ES-I3 (cell line): ENCODE results near the gene RPUSD1.
A peak's percentile ranks its signal among the peaks of the same experiment; 100 is the strongest.

Source experiments
- H3K36me3 ChIP-seq: 2 replicates; pipeline ENCODE4 v1.6.1; 2013; ENCODE audit warnings: mild to moderate bottlenecking, low read length, control low read depth, moderate library complexity; ENCODE audit not compliant: insufficient read depth
- H3K4me1 ChIP-seq: 2 replicates; pipeline ENCODE4 v1.6.1; 2013; ENCODE audit warnings: mild to moderate bottlenecking, control low read depth, low read length; ENCODE audit not compliant: insufficient read depth
- H3K9ac ChIP-seq: 2 replicates; pipeline ENCODE4 v1.6.1; 2013; ENCODE audit warnings: low read depth, mild to moderate bottlenecking, low read length, moderate library complexity
- H3K9me3 ChIP-seq: 2 replicates; pipeline ENCODE4 v1.6.1; 2013; ENCODE audit warnings: mild to moderate bottlenecking, low read length, moderate library complexity; ENCODE audit not compliant: control insufficient read depth, insufficient read depth

RPUSD1 gene

DNA sequence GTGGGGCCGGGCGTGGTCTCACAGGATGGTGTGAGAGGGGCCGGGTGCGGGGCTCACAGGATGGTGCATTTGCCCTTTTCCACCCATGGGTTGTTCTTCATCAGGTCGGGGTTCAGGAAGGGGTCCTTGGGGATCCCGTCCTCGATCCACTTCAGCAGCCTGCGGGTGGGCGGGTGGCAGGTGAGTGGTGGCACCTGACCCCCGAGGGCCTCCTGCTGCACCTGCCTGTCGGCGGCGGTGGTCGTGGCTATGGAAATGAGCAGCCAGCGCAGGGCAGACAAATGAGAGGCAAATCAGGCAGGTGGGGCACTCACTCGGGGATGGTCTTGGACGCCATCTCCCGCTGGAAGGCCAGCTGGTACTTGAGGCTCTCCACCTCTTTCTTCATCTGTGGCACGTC is 10.5 kb upstream of the RPUSD1 start:
- H3K9ac ChIP-seq = no peak overlapping the region
- peaks cover 2% of the 10 kb centered on the region; the same call in 1 of the 2 replicates for H3K4me1 ChIP-seq
- 0 out of 2 replicates have a peak, but pooled peaks cover 2% of the 10 kb centered on the region for H3K36me3 ChIP-seq
- H3K9me3 ChIP-seq = no peaks in the 10 kb centered on the region; the same call in 1 of the 2 replicates

DNA sequence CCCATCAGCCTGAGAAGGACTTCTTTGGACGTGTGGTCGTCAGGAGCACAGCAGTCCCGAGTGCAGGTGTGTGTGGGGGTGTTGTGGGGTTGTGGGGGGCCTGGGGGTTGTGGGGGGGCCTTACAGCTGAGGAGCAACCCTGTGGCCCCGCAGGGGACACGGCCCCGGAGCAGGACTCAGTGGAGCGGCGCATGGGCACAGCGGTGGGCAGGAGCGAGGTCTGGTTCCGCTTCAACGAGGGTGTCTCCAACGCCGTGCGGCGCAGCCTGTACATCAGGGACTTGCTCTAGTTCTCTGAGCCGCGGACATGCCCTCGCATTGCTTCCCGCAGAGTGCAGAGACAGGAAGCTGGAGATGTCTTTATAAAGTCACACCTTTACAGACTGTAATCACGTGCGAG is 9.5 kb upstream of the RPUSD1 start:
- H3K9me3 ChIP-seq = no peaks in the 10 kb centered on the region; the same call in 1 of the 2 replicates
- no peak overlapping the region for H3K9ac ChIP-seq
- H3K36me3 ChIP-seq = 0 out of 2 replicates have a peak, but pooled peaks cover 2% of the 10 kb centered on the region
- peaks cover 2% of the 10 kb centered on the region; the same call in 1 of the 2 replicates for H3K4me1 ChIP-seq

DNA sequence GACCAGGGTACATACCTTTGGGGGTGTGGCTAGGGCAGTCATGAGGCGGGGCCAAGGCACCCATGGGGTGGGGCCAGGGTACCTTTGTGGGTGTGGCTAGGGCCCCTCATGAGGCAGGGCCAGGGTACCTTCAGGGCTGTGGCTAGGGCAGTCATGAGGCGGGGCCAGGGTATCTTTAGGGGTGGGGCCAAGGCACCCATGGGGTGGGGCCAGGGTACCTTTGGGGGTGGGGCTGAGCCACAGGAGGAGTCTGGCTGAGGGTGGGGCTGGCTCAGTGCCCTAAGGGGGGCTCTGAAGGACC is 8.9 kb upstream of the RPUSD1 start:
- Histone ChIP-seq H3K9me3 (no peaks in the 10 kb centered on the region; the same call in 1 of the 2 replicates), H3K9ac (no peak overlapping the region), H3K36me3 (0 out of 2 replicates have a peak, but pooled peaks cover 2% of the 10 kb centered on the region), H3K4me1 (peaks cover 2% of the 10 kb centered on the region; the same call in 1 of the 2 replicates)

DNA sequence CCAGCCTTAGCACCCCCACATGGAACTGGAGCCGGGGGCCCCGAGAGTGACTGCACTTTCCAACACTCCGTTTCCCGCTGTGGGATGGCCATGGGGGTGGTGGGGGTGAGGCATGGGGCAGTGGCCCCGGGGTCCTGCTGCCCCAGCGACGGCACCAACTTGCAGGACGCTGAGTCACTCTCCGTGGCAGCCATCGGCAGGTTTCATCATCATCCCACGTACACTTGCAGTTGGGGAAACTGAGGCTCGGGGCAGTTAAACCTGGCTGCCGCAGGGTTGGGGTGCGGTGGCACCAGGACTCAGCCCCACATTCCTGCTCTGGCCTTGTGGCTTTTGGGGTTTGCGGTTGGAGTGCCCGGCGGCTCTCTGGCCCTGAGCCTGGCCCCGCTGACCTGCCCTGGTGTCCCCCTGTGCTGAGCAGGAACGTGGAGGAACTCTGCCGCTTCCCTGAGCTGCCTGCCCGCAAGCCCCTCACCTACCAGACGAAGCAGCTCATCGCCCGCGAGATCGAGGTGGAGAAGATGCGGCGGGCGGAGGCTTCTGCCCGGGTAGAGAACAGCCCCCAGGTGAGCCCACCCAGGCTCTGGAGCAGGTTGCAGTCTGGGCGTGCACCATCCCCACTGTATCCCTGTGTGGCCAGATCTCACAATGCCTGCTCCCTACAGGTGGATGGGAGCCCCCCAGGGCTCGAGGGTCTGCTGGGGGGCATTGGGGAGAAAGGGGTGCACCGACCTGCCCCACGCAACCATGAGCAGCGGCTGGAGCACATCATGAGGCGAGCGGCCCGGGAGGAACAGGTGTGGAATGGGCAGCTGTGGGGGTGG is 8.3 kb upstream of the RPUSD1 start:
- Histone ChIP-seq H3K9ac (no peak overlapping the region), H3K9me3 (no peaks in the 10 kb centered on the region; the same call in 1 of the 2 replicates), H3K4me1 (peaks cover 2% of the 10 kb centered on the region; the same call in 1 of the 2 replicates), H3K36me3 (0 out of 2 replicates have a peak, but pooled peaks cover 2% of the 10 kb centered on the region)

DNA sequence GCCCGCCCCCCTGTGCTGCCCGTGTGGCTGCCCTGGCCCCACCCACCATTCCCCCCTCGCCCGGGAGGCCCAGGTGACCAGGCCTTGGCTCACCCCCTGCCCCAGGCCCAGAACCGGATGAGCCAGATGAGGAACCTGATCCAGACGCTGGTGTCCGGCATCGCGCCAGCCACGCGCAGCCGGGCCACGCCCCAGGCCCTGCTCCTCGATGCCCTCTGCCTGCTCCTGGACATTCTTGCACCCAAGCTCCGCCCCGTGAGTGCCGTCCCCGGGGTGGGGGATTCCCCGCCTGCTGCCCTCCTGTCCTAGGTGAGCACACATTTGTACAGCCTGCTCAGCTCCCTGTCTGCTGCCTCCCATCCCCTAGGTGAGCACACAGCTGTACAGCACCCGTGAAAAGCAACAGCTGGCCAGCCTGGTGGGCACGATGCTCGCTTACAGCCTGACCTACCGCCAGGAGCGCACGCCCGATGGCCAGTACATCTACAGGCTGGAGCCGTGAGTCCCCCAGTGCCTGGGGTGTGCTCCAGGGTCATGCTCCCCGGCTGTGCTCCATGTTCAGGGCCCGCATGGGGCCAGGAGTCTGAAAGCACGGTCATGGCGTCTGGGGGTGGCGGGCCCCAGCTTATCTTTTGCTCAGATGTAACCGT is 7.5 kb upstream of the RPUSD1 start:
- 0 out of 2 replicates have a peak, but pooled peaks cover 5% of the 10 kb centered on the region for H3K36me3 ChIP-seq

DNA sequence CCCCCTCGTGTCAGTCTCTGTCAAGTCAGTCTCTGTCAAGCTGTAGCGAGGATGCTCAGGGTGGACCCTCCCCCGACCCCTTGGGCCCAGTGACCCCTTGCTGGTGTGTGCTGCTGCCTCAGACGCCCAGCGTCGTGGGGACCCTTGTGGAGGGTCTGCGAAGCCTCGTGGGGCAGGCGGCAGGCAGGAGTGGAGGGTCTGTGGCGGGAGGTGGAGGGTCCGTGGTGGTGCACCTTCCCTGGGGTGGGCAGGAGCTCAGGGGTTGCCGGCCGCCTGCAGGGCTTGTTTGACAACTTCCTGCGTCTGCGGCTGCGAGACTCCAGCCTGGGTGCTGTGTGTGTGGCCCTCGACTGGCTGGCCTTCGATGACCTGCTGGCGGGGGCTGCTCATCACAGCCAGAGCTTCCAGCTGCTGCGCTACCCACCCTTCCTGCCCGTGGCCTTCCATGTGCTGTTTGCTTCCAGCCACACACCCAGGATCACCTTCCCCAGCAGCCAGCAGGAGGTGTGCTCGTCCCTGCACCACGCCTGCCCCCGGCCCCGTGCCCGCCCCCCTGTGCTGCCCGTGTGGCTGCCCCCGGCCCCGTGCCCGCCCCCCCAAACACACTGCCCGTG is 6.8 kb upstream of the RPUSD1 start:
- Histone ChIP-seq H3K36me3 (peaks cover 9% of the 10 kb centered on the region; the same call in 1 of the 2 replicates), H3K4me1 (no peaks in the 10 kb centered on the region), H3K9me3 (no peaks in the 10 kb centered on the region; the same call in 1 of the 2 replicates), H3K9ac (no peak overlapping the region)

More for the DNA sequence above, 7.5 kb upstream of the RPUSD1 start:
- no peak overlapping the region for H3K9ac ChIP-seq
- H3K9me3 ChIP-seq = no peaks in the 10 kb centered on the region; the same call in 1 of the 2 replicates
- H3K4me1 ChIP-seq = no peaks in the 10 kb centered on the region

DNA sequence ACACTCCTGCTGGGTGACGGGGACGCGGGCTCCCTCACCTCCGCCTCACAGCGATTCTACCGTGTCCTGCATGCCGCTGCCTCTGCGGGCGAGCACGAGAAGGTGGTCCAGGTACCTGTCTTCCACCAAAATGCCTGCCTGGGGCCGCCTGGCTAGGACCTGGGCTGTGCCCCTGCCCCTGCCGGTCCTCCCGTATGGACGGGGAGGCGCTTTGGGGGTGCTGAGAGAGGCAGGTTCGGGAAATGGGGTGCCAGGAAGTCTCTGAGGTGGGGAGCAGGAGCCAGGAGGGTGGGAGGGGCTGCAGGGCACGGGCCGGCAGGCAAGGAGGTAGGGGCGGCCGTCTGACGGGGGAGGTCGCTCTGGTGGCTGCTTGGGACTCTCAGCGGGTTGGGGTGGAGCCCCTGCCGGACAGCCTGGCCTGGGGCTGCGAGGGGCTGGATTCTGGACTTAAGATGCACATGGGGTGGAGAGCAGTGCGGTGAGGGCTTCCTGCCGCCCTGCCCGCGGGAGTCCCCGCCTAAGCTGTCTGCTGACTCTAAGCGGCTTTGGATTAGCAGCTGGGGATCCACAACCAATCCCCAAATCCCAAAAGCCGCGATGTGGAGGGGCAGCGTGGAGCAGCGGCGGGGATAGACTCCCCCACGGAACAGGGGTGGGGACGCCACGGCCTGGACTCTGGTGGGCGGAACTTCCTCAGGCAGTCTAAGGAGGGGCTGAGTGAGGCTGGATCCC is 6.1 kb upstream of the RPUSD1 start:
- Histone ChIP-seq H3K36me3 (peaks cover 10% of the 10 kb centered on the region; the same call in 1 of the 2 replicates), H3K9me3 (no peaks in the 10 kb centered on the region; the same call in 1 of the 2 replicates), H3K9ac (no peak overlapping the region), H3K4me1 (no peaks in the 10 kb centered on the region)

DNA sequence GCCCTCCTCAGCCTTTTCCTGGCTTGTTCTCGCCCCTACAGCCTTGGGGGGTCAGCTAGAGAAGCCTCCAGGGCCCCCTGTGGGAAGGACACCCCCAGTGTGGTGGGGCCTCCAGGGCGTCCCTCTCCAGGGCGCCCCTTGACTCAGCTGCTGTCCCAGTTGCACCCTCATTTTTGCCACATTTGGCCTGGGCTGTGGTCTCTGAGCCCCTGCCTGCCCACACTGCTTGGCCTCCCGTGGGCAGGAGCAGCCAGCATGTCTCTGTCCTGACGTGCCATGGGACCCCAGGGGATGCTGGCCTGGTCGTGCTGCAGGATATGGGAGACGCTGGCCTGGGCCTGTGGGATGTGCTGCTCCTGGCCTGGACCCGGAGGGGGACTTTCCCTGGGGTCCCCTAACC is 5.2 kb upstream of the RPUSD1 start:
- no peak overlapping the region for H3K9ac ChIP-seq
- no peaks in the 10 kb centered on the region for H3K4me1 ChIP-seq
- H3K36me3 ChIP-seq = peaks cover 10% of the 10 kb centered on the region; the same call in 1 of the 2 replicates
- no peaks in the 10 kb centered on the region; the same call in 1 of the 2 replicates for H3K9me3 ChIP-seq

DNA sequence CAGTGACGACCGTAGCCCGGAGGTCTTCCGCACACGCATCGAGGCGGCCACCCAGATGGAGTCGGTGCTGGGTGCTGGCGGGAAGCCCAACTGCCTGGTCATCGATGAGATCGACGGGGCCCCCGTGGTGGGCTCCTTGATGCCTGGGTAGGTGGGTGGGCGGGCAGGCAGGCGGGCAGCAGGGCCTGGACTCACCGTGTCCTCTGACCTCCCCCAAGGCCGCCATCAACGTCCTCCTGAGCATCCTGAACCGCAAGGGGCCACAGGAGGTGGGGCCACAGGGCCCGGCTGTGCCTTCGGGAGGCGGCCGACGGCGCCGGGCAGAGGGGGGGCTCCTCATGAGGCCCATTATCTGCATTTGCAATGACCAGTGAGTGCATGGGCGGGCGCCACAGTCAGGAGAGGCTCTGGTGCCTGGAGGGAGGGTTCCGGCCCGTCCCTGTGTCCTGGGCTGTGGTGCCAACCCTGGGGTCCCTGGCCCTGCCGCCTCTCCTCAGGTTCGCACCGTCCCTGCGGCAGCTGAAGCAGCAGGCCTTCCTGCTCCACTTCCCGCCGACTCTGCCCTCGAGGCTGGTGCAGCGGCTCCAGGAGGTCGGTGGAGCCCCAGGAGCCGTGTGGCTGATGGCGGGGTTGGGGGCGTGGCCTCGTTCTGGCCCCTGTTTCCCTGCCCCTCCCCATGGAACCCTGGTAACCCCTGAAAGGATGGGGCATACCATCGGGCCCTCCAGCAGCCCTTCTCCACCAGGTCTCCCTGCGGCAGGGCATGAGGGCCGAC is 4.2 kb upstream of the RPUSD1 start:
- Histone ChIP-seq H3K36me3 (peaks cover 10% of the 10 kb centered on the region; the same call in 1 of the 2 replicates), H3K4me1 (no peaks in the 10 kb centered on the region)

DNA sequence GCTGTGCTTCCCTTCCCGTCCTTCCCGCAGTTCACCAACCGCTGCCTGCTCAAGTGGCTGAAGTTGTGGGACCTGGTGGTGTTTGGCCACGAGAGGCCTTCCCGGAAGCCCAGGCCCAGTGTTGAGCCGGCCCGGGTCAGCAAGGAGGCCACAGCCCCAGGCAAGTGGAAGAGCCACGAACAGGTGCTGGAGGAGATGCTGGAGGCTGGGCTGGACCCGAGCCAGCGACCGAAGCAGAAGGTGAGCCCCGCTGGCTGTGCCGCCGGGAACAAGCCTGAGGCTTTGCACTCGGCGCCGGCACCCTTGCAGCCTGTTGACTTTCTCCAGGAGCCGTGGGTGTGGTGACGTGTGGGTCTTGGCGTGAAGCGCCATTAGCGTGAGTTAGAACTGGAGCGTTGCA is 3.0 kb upstream of the RPUSD1 start:
- Histone ChIP-seq H3K4me1 (no peaks in the 10 kb centered on the region), H3K36me3 (peaks cover 11% of the 10 kb centered on the region), H3K9ac (no peak overlapping the region), H3K9me3 (no peaks in the 10 kb centered on the region)

More for the DNA sequence above, 4.2 kb upstream of the RPUSD1 start:
- Histone ChIP-seq H3K9me3 (no peaks in the 10 kb centered on the region; the same call in 1 of the 2 replicates), H3K9ac (no peak overlapping the region)

DNA sequence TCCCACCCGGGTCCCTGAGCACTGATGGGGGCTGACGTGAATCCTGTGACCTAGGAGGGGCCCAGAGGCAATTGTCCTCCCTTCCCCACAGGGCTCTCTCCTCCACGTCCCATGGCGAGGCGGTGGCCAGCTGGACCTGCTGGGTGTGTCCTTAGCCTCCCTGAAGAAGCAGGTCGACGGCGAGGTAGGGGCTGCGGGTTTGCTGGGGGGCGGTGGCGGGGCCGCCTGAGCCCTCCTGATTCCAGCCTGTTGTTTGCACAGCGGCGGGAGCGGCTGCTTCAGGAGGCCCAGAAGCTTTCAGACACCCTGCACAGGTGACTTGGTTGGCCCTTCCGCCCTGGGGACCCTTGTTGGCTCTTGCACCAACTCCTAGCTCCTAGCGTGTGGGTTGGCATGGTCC is 1.9 kb upstream of the RPUSD1 start:
- H3K36me3 ChIP-seq = peaks cover 13% of the 10 kb centered on the region
- H3K9ac ChIP-seq = no peak overlapping the region
- H3K4me1 ChIP-seq = peaks cover 3% of the 10 kb centered on the region; the same call in 1 of the 2 replicates
- H3K9me3 ChIP-seq = no peaks in the 10 kb centered on the region

DNA sequence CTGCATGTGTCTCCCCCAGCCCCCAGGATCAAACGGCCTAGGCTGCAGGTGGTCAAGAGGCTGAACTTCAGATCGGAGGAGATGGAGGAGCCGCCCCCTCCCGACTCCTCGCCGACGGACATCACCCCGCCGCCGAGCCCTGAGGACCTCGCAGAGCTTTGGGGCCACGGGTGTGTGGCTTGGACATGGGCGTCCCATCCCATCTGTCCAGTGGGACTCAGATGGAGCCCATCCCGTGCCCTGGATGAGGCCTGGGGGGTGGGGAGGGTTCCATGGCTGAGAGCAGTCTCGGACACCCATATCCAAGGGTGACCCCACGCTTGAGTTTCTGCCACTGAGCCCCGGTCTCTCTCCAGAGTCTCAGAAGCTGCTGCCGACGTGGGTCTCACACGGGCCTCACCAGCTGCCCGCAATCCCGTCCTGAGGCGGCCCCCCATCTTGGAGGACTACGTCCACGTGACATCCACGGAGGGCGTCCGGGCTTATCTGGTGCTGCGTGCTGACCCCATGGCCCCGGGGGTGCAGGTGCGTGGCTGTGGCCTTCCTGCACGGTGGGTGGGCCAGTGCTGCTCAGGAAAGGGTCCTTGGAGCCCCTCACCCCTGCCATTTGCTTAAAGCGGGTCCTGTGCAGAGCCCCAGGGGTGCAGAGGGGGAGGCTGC is 1.1 kb upstream of the RPUSD1 start:
- Histone ChIP-seq H3K36me3 (peaks cover 13% of the 10 kb centered on the region), H3K9ac (peak overlapping the region; percentile 83), H3K9me3 (no peaks in the 10 kb centered on the region), H3K4me1 (peaks cover 4% of the 10 kb centered on the region; the same call in 1 of the 2 replicates)
